Mucosa of rectum (tissue), 2 donors: ENCODE data around the gene DPEP3.

Experiments
- H3K27ac ChIP-seq, 2 donors: one replicate each; pipeline ENCODE4 v1.7.0; 2013; ENCODE audit warnings: inconsistent platforms in 2 of 2, low read depth in 2 of 2, low read length in 2 of 2
- H3K27me3 ChIP-seq, 2 donors: one replicate each; pipeline ENCODE4 v1.7.0; 2013; ENCODE audit warnings: low read length in 2 of 2; ENCODE audit not compliant: control insufficient read depth in 2 of 2, insufficient read depth in 2 of 2
- H3K36me3 ChIP-seq, 2 donors: one replicate each; pipeline ENCODE4 v1.7.0; 2013; ENCODE audit warnings: low read length in 2 of 2; ENCODE audit not compliant: control insufficient read depth in 2 of 2, insufficient read depth in 2 of 2
- H3K4me1 ChIP-seq, 2 donors: one replicate each; pipeline ENCODE4 v1.7.0; 2013; ENCODE audit warnings: low read length in 2 of 2, mild to moderate bottlenecking in 1 of 2; ENCODE audit not compliant: control insufficient read depth in 2 of 2, insufficient read depth in 2 of 2
- H3K4me3 ChIP-seq, 2 donors: one replicate each; pipeline ENCODE4 v1.7.0; 2013; ENCODE audit warnings: low read length in 2 of 2
- H3K9ac ChIP-seq, 2 donors: one replicate each; pipeline ENCODE4 v1.7.0; 2013; ENCODE audit warnings: low read length in 2 of 2, low read depth in 1 of 2, mild to moderate bottlenecking in 1 of 2
- H3K9me3 ChIP-seq, 2 donors: one replicate each; pipeline ENCODE4 v1.7.0; 2013; ENCODE audit warnings: low read length in 2 of 2; ENCODE audit not compliant: control insufficient read depth in 2 of 2
- donor health status: healthy.
- donor health status: Normal muscosa, but diverticular disease.

The DPEP3 gene

GRCh38 chr16:67931712-67932461 is 48.4 kb downstream of the DPEP3 start, which contains the start of gene CTRL:
CTRL (minus strand) TSS chr16:67931862; CDS start chr16:67931852, 10 bp downstream.
- H3K9me3 ChIP-seq, result no peaks in the 10 kb centered on the region
- H3K9ac ChIP-seq, result no peak within 1 kb of the TSS
- H3K4me3 ChIP-seq, result no peak within 1 kb of the TSS
- H3K36me3 ChIP-seq, result peaks cover 35 to 65% of the 10 kb centered on the region in 2 donors
- no peak within 1 kb of the TSS for H3K27ac ChIP-seq
- H3K4me1 ChIP-seq, result peaks cover 12 to 13% of the 10 kb centered on the region in 2 donors
- H3K27me3 ChIP-seq, result no peaks in the 10 kb centered on the region

- Histone ChIP-seq H3K9ac (no peak overlapping the region), H3K4me1 (peaks cover 10 to 11% of the 10 kb centered on the region in 2 donors), H3K9me3 (no peaks in the 10 kb centered on the region), H3K27ac (no peak overlapping the region), H3K27me3 (no peaks in the 10 kb centered on the region), H3K4me3 (no peak overlapping the region), H3K36me3 (peaks cover 41 to 63% of the 10 kb centered on the region in 2 donors)
These were observed 49.6 kb downstream of the DPEP3 start for GRCh38 chr16:67930678-67931211.

GRCh38 chr16:67930191-67930590 is 50.1 kb downstream of the DPEP3 start:
- Histone ChIP-seq H3K9ac (no peak overlapping the region), H3K36me3 (peaks cover 40 to 63% of the 10 kb centered on the region in 2 donors), H3K4me3 (no peak overlapping the region), H3K27me3 (no peaks in the 10 kb centered on the region), H3K4me1 (peaks cover 7% of the 10 kb centered on the region in 2 donors), H3K27ac (no peak overlapping the region), H3K9me3 (no peaks in the 10 kb centered on the region)

GRCh38 chr16:67928561-67929364 is 51.5 kb downstream of the DPEP3 start:
- Histone ChIP-seq H3K9ac (no peak overlapping the region), H3K4me1 (no peaks in the 10 kb centered on the region), H3K27me3 (no peaks in the 10 kb centered on the region), H3K27ac (no peak overlapping the region), H3K9me3 (no peaks in the 10 kb centered on the region), H3K36me3 (peaks cover 26 to 52% of the 10 kb centered on the region in 2 donors), H3K4me3 (no peak overlapping the region)

GRCh38 chr16:67928147-67928546 is 52.2 kb downstream of the DPEP3 start:
- Histone ChIP-seq H3K27ac (no peak overlapping the region), H3K9me3 (no peaks in the 10 kb centered on the region), H3K4me1 (no peaks in the 10 kb centered on the region), H3K4me3 (no peak overlapping the region), H3K27me3 (no peaks in the 10 kb centered on the region), H3K36me3 (peaks cover 25 to 52% of the 10 kb centered on the region in 2 donors), H3K9ac (no peak overlapping the region)

- Histone ChIP-seq H3K36me3 (peaks cover 28 to 50% of the 10 kb centered on the region in 2 donors), H3K9ac (no peak overlapping the region), H3K27ac (no peak overlapping the region)
These were observed 53.0 kb downstream of the DPEP3 start for GRCh38 chr16:67927131-67927941.

GRCh38 chr16:67926181-67926750 is 54.0 kb downstream of the DPEP3 start:
- no peaks in the 10 kb centered on the region for H3K27me3 ChIP-seq
- H3K9me3 ChIP-seq, result no peaks in the 10 kb centered on the region
- H3K4me3 ChIP-seq, result no peak overlapping the region
- H3K36me3 ChIP-seq, result peaks cover 31 to 41% of the 10 kb centered on the region in 2 donors
- H3K27ac ChIP-seq, result no peak overlapping the region
- no peaks in the 10 kb centered on the region for H3K4me1 ChIP-seq
- H3K9ac ChIP-seq, result no peak overlapping the region

More at GRCh38 chr16:67927131-67927941, 53.0 kb downstream of the DPEP3 start:
- H3K4me1 ChIP-seq, result no peaks in the 10 kb centered on the region
- H3K4me3 ChIP-seq, result no peak overlapping the region
- H3K27me3 ChIP-seq, result no peaks in the 10 kb centered on the region
- H3K9me3 ChIP-seq, result no peaks in the 10 kb centered on the region
